ENCODE data around the gene HELZ.

HELZ gene

GRCh38 chr17:67227488-67227887 lies 17.5 kb downstream of the HELZ start:
- no peak for DNase-seq (ENCODE audit: low spot score in 2 of 2)

GRCh38 chr17:67225316-67225715 lies 19.7 kb downstream of the HELZ start:
- Histone ChIP-seq H3K9me3 (no peaks in the 10 kb centered on the region), H3K4me1 (peaks cover 41% of the 10 kb centered on the region), H3K27me3 (ENCODE audit: low read depth) (no peaks in the 10 kb centered on the region), H3K4me3 (no peak overlapping the region), H3K36me3 (replicated peaks) (no peaks in the 10 kb centered on the region; the same call in 1 of the 2 replicates)
- in situ Hi-C loops (cut with MboI; ENCODE audit: low sequenced_read_pairs), result no loop called here
- DNase-seq (ENCODE audit: low spot score in 2 of 2), result peak in 1 of 2 experiments; percentile 59

More at GRCh38 chr17:67227488-67227887, 17.5 kb downstream of the HELZ start:
- Histone ChIP-seq H3K36me3 (replicated peaks) (no peaks in the 10 kb centered on the region; the same call in 1 of the 2 replicates), H3K4me3 (no peak overlapping the region), H3K4me1 (peaks cover 39% of the 10 kb centered on the region), H3K27me3 (ENCODE audit: low read depth) (no peaks in the 10 kb centered on the region), H3K9me3 (no peaks in the 10 kb centered on the region)
- in situ Hi-C loops (cut with MboI; ENCODE audit: low sequenced_read_pairs), result no loop called here

- Histone ChIP-seq H3K36me3 (replicated peaks) (no peaks in the 10 kb centered on the region; the same call in 1 of the 2 replicates), H3K9me3 (no peaks in the 10 kb centered on the region), H3K4me1 (peaks cover 36% of the 10 kb centered on the region), H3K4me3 (no peak overlapping the region), H3K27me3 (ENCODE audit: low read depth) (no peaks in the 10 kb centered on the region)
- in situ Hi-C loops (cut with MboI; ENCODE audit: low sequenced_read_pairs), result no loop called here
- DNase-seq (ENCODE audit: low spot score in 2 of 2), result no peak
Observed at GRCh38 chr17:67224736-67225135, 20.3 kb downstream of the HELZ start.

GRCh38 chr17:67223924-67224323 lies 21.1 kb downstream of the HELZ start:
- peak in 1 of 2 experiments; percentile 38 for DNase-seq (ENCODE audit: low spot score in 2 of 2)
- H3K4me1 ChIP-seq, result peaks cover 28% of the 10 kb centered on the region
- no peaks in the 10 kb centered on the region for H3K9me3 ChIP-seq
- in situ Hi-C loops (cut with MboI; ENCODE audit: low sequenced_read_pairs), result no loop called here
- H3K4me3 ChIP-seq, result no peak overlapping the region
- H3K27me3 ChIP-seq (ENCODE audit: low read depth), result no peaks in the 10 kb centered on the region
- peaks cover 3% of the 10 kb centered on the region for H3K36me3 ChIP-seq (replicated peaks)

GRCh38 chr17:67221062-67221998 lies 23.7 kb downstream of the HELZ start:
- peak; percentile 78 to 79 for DNase-seq (ENCODE audit: low spot score in 2 of 2)
- peaks cover 23% of the 10 kb centered on the region for H3K36me3 ChIP-seq (replicated peaks)
- no peaks in the 10 kb centered on the region for H3K27me3 ChIP-seq (ENCODE audit: low read depth)
- no peaks in the 10 kb centered on the region for H3K9me3 ChIP-seq
- H3K4me3 ChIP-seq, result no peak overlapping the region
- peaks cover 26% of the 10 kb centered on the region for H3K4me1 ChIP-seq
- in situ Hi-C loops (cut with MboI; ENCODE audit: low sequenced_read_pairs), result no loop called here

GRCh38 chr17:67218385-67218950 lies 26.5 kb downstream of the HELZ start:
- Histone ChIP-seq H3K27me3 (ENCODE audit: low read depth) (no peaks in the 10 kb centered on the region), H3K9me3 (no peaks in the 10 kb centered on the region), H3K36me3 (replicated peaks) (peaks cover 35% of the 10 kb centered on the region), H3K4me3 (no peak overlapping the region), H3K4me1 (peaks cover 21% of the 10 kb centered on the region)
- in situ Hi-C loops (cut with MboI; ENCODE audit: low sequenced_read_pairs), result no loop called here
- no peak for DNase-seq (ENCODE audit: low spot score in 2 of 2)

GRCh38 chr17:67217446-67217845 lies 27.6 kb downstream of the HELZ start:
- in situ Hi-C loops (cut with MboI; ENCODE audit: low sequenced_read_pairs), result no loop called here
- Histone ChIP-seq H3K9me3 (no peaks in the 10 kb centered on the region), H3K4me1 (peaks cover 25% of the 10 kb centered on the region), H3K27me3 (ENCODE audit: low read depth) (no peaks in the 10 kb centered on the region), H3K36me3 (replicated peaks) (peaks cover 35% of the 10 kb centered on the region), H3K4me3 (no peak overlapping the region)
- no peak for DNase-seq (ENCODE audit: low spot score in 2 of 2)

GRCh38 chr17:67216578-67217320 lies 28.2 kb downstream of the HELZ start:
- H3K4me1 ChIP-seq, result peaks cover 21% of the 10 kb centered on the region
- H3K27me3 ChIP-seq (ENCODE audit: low read depth), result no peaks in the 10 kb centered on the region
- no peak for DNase-seq (ENCODE audit: low spot score in 2 of 2)
- no peak overlapping the region for H3K4me3 ChIP-seq
- in situ Hi-C loops (cut with MboI; ENCODE audit: low sequenced_read_pairs), result no loop called here
- peaks cover 35% of the 10 kb centered on the region for H3K36me3 ChIP-seq (replicated peaks)
- H3K9me3 ChIP-seq, result no peaks in the 10 kb centered on the region

- Histone ChIP-seq H3K36me3 (replicated peaks) (peaks cover 35% of the 10 kb centered on the region), H3K4me3 (no peak overlapping the region), H3K4me1 (peaks cover 14% of the 10 kb centered on the region), H3K27me3 (ENCODE audit: low read depth) (no peaks in the 10 kb centered on the region), H3K9me3 (no peaks in the 10 kb centered on the region)
- in situ Hi-C loops (cut with MboI; ENCODE audit: low sequenced_read_pairs), result no loop called here
- no peak for DNase-seq (ENCODE audit: low spot score in 2 of 2)
Observed at GRCh38 chr17:67215991-67216421, 29.0 kb downstream of the HELZ start.

- no peaks in the 10 kb centered on the region for H3K9me3 ChIP-seq
- H3K4me1 ChIP-seq, result peaks cover 14% of the 10 kb centered on the region
- H3K36me3 ChIP-seq (replicated peaks), result peaks cover 25% of the 10 kb centered on the region
- peak in 1 of 2 experiments; percentile 36 for DNase-seq (ENCODE audit: low spot score in 2 of 2)
- no peaks in the 10 kb centered on the region for H3K27me3 ChIP-seq (ENCODE audit: low read depth)
- no peak overlapping the region for H3K4me3 ChIP-seq
- in situ Hi-C loops (cut with MboI; ENCODE audit: low sequenced_read_pairs), result no loop called here
Observed at GRCh38 chr17:67212714-67213417, 32.1 kb downstream of the HELZ start.

GRCh38 chr17:67212231-67212630 lies 32.8 kb downstream of the HELZ start:
- in situ Hi-C loops (cut with MboI; ENCODE audit: low sequenced_read_pairs), result no loop called here
- DNase-seq (ENCODE audit: low spot score in 2 of 2), result no peak
- Histone ChIP-seq H3K36me3 (replicated peaks) (peaks cover 22% of the 10 kb centered on the region), H3K9me3 (no peaks in the 10 kb centered on the region), H3K27me3 (ENCODE audit: low read depth) (no peaks in the 10 kb centered on the region), H3K4me1 (peaks cover 14% of the 10 kb centered on the region), H3K4me3 (no peak overlapping the region)

GRCh38 chr17:67211742-67212141 lies 33.3 kb downstream of the HELZ start:
- Histone ChIP-seq H3K36me3 (replicated peaks) (peaks cover 17% of the 10 kb centered on the region), H3K4me3 (no peak overlapping the region), H3K27me3 (ENCODE audit: low read depth) (no peaks in the 10 kb centered on the region), H3K4me1 (peaks cover 14% of the 10 kb centered on the region), H3K9me3 (no peaks in the 10 kb centered on the region)
- DNase-seq (ENCODE audit: low spot score in 2 of 2), result no peak
- in situ Hi-C loops (cut with MboI; ENCODE audit: low sequenced_read_pairs), result no loop called here

GRCh38 chr17:67210915-67211314 lies 34.1 kb downstream of the HELZ start:
- DNase-seq (ENCODE audit: low spot score in 2 of 2), result no peak
- Histone ChIP-seq H3K27me3 (ENCODE audit: low read depth) (no peaks in the 10 kb centered on the region), H3K9me3 (no peaks in the 10 kb centered on the region), H3K36me3 (replicated peaks) (peaks cover 11% of the 10 kb centered on the region), H3K4me1 (peaks cover 14% of the 10 kb centered on the region), H3K4me3 (no peak overlapping the region)
- in situ Hi-C loops (cut with MboI; ENCODE audit: low sequenced_read_pairs), result no loop called here

All from HAP-1 (cell line).